Astrocyte of the spinal cord (primary cell): ENCODE data around the gene ABCC6.
"Not testable (repeated sequence)": the region's sequence is repeated elsewhere in the genome, so short reads cannot be mapped to it uniquely, and the experiment has no call there.

Experiments
- DNase-seq: peaks from one replicate; pipeline ENCODE4 v3.0.0; 2011; ENCODE audit warnings: low read depth, low spot score
- H3K4me3 ChIP-seq: 2 replicates; pipeline ENCODE4 v1.5.1; 2011; ENCODE audit warnings: low read depth, mild to moderate bottlenecking, low read length, moderate library complexity
- CTCF ChIP-seq: IDR thresholded peaks from 2 replicates; pipeline ENCODE4 v1.5.1; 2012; ENCODE audit warnings: low read depth, mild to moderate bottlenecking, low read length, inconsistent platforms
- in situ Hi-C: cut with HindIII; loops from 2 replicates; pipeline ENCODE4 v1.10.0; 2017; ENCODE audit warnings: low sequenced_read_pairs

The ABCC6 gene

GRCh38 chr16:16163109-16163508, 60.2 kb downstream of the ABCC6 start:
- TF ChIP-seq CTCF = no peak
- in situ Hi-C loops = no loop called here
- no peak overlapping the region for H3K4me3 ChIP-seq
- no peak for DNase-seq

- DNase-seq = no peak
- in situ Hi-C loops = no loop called here
- H3K4me3 ChIP-seq = no peak overlapping the region
- TF ChIP-seq CTCF = no peak
These were observed 60.7 kb downstream of the ABCC6 start for GRCh38 chr16:16162591-16162990.

- in situ Hi-C loops, H3K4me3 ChIP-seq, DNase-seq: not testable (repeated sequence)
These were observed 61.5 kb downstream of the ABCC6 start for GRCh38 chr16:16161840-16162239.

GRCh38 chr16:16161319-16161718, 62.0 kb downstream of the ABCC6 start:
- DNase-seq = no peak
- in situ Hi-C loops = no loop called here

GRCh38 chr16:16159662-16160061, 63.6 kb downstream of the ABCC6 start:
- no peak for DNase-seq
- no peak overlapping the region for H3K4me3 ChIP-seq
- in situ Hi-C loops = no loop called here
- TF ChIP-seq CTCF = no peak

More at GRCh38 chr16:16161319-16161718, 62.0 kb downstream of the ABCC6 start:
- no peak overlapping the region for H3K4me3 ChIP-seq
- no peak for TF ChIP-seq CTCF

GRCh38 chr16:16158741-16159374, 64.4 kb downstream of the ABCC6 start:
- no peak overlapping the region for H3K4me3 ChIP-seq
- in situ Hi-C loops = no loop called here
- no peak for DNase-seq
- no peak for TF ChIP-seq CTCF

GRCh38 chr16:16158082-16158658, 65.1 kb downstream of the ABCC6 start:
- no peak overlapping the region for H3K4me3 ChIP-seq
- no peak for DNase-seq
- in situ Hi-C loops = no loop called here
- TF ChIP-seq CTCF = no peak
